Astrocyte (in vitro differentiated cells and primary cell): ENCODE measurements around the gene TGFB1I1.

ENCODE experiments used
- CTCF ChIP-seq: IDR thresholded peaks from 2 replicates; pipeline ENCODE4 v1.5.1; 2011; ENCODE audit warnings: low read depth, mild to moderate bottlenecking, inconsistent platforms, low read length, moderate library complexity; ENCODE audit not compliant: insufficient read depth
- EZH2 ChIP-seq: IDR thresholded peaks from 2 replicates; pipeline ENCODE4 v1.6.1; 2012; ENCODE audit warnings: mild to moderate bottlenecking, low read length, inconsistent platforms; ENCODE audit not compliant: insufficient read depth

DNA sequence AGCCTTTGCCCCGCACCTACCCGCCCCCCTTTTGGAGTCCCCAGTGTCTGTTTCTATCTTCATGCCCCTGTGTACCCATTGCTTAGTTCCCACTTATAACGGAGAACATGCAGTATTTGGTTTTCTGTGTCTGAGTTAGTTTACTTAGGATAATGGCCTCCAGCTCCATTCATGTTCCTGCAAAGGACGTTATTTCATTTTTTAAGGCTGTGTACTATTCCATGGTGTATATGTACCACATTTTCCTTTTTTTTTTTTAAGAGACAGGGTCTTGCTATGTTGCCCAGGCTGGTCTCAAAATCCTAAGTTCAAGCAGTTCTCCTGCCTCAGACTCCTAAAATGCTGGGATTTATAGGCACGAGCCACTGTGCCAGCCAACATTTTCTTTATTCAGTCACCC is 4.1 kb upstream of the TGFB1I1 start:
- no peak for TF ChIP-seq CTCF
- TF ChIP-seq EZH2, result no peak
